Inferior parietal cortex (tissue), 1 donor: ENCODE data around the gene CMTM4.
"Not testable (repeated sequence)": the region's sequence is repeated elsewhere in the genome, so short reads cannot be mapped to it uniquely, and the experiment has no call there.

Experiments used
- DNase-seq: peaks from one replicate; pipeline ENCODE4 v3.0.0-alpha.2; 2016; ENCODE audit errors: extremely low spot score

The CMTM4 gene

GRCh38 chr16:66705790-66706505 is 9.4 kb upstream of the CMTM4 start:
- DNase-seq, result no peak

GRCh38 chr16:66703406-66704215 is 7.1 kb upstream of the CMTM4 start:
- no peak for DNase-seq

- no peak for DNase-seq
These were observed 5.0 kb upstream of the CMTM4 start for GRCh38 chr16:66701516-66701915.

GRCh38 chr16:66701026-66701425 is 4.5 kb upstream of the CMTM4 start:
- DNase-seq, result no peak

- DNase-seq, result no peak
These were observed 3.4 kb upstream of the CMTM4 start for GRCh38 chr16:66699898-66700297.

- no peak for DNase-seq
These were observed 1.5 kb upstream of the CMTM4 start for GRCh38 chr16:66698046-66698445.

GRCh38 chr16:66695935-66696668 is 441 bp downstream of the CMTM4 start:
- DNase-seq, result no peak

GRCh38 chr16:66695471-66695934 is 1.0 kb downstream of the CMTM4 start:
- DNase-seq, result no peak

GRCh38 chr16:66693149-66693548 is 3.4 kb downstream of the CMTM4 start:
- no peak for DNase-seq

- DNase-seq, result no peak
These were observed 4.2 kb downstream of the CMTM4 start for GRCh38 chr16:66692341-66692740.

GRCh38 chr16:66691234-66691633 is 5.3 kb downstream of the CMTM4 start:
- DNase-seq, result no peak

- no peak for DNase-seq
These were observed 6.3 kb downstream of the CMTM4 start for GRCh38 chr16:66690106-66690847.

- no peak for DNase-seq
These were observed 7.3 kb downstream of the CMTM4 start for GRCh38 chr16:66689282-66689681.

GRCh38 chr16:66687906-66688625 is 8.5 kb downstream of the CMTM4 start:
- no peak for DNase-seq

GRCh38 chr16:66685501-66686115 is 10.9 kb downstream of the CMTM4 start:
- DNase-seq, result not testable (repeated sequence)

GRCh38 chr16:66682271-66682670 is 14.3 kb downstream of the CMTM4 start:
- DNase-seq, result no peak

GRCh38 chr16:66681676-66682075 is 14.9 kb downstream of the CMTM4 start:
- no peak for DNase-seq

GRCh38 chr16:66678337-66678736 is 18.2 kb downstream of the CMTM4 start:
- DNase-seq, result no peak

- no peak for DNase-seq
These were observed 18.7 kb downstream of the CMTM4 start for GRCh38 chr16:66677836-66678235.

GRCh38 chr16:66677179-66677578 is 19.4 kb downstream of the CMTM4 start:
- DNase-seq, result no peak

GRCh38 chr16:66676599-66676998 is 19.9 kb downstream of the CMTM4 start:
- no peak for DNase-seq
